Measurements from ENCODE around the gene MMP20.

DNA sequence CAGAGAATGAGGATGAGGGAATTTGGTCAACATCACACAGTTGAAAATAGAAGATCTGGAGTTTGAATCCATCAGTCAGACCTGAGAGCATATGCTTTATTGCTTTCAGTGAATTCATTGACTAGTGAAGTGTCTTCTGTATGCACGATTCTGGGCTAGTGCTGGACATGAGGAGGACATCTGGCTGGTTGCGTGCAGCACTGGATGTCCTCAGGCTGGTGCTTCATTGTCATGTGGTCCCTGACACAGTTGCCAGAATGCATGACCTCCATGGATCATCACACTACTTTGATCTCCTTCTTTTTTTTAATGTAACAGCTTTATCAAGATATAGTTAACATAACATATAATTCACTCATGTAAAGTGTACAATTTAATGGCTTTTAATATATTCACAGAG, 50.1 kb downstream of the MMP20 start:
- TF ChIP-seq, protein P1, sequence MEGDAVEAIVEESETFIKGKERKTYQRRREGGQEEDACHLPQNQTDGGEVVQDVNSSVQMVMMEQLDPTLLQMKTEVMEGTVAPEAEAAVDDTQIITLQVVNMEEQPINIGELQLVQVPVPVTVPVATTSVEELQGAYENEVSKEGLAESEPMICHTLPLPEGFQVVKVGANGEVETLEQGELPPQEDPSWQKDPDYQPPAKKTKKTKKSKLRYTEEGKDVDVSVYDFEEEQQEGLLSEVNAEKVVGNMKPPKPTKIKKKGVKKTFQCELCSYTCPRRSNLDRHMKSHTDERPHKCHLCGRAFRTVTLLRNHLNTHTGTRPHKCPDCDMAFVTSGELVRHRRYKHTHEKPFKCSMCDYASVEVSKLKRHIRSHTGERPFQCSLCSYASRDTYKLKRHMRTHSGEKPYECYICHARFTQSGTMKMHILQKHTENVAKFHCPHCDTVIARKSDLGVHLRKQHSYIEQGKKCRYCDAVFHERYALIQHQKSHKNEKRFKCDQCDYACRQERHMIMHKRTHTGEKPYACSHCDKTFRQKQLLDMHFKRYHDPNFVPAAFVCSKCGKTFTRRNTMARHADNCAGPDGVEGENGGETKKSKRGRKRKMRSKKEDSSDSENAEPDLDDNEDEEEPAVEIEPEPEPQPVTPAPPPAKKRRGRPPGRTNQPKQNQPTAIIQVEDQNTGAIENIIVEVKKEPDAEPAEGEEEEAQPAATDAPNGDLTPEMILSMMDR (IDR thresholded peaks at IDR 0.05): no peak
- TF ChIP-seq RNF2 (IDR thresholded peaks at IDR 0.05; ENCODE audit: borderline replicate concordance, low read depth): no peak
- TF ChIP-seq RAD21 (conservative IDR thresholded peaks at IDR 0.05 in 1 of 2, IDR thresholded peaks at IDR 0.05 in 1 of 2): no peak
- TF ChIP-seq, protein P2, sequence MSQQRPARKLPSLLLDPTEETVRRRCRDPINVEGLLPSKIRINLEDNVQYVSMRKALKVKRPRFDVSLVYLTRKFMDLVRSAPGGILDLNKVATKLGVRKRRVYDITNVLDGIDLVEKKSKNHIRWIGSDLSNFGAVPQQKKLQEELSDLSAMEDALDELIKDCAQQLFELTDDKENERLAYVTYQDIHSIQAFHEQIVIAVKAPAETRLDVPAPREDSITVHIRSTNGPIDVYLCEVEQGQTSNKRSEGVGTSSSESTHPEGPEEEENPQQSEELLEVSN (IDR thresholded peaks at IDR 0.05; ENCODE audit: borderline replicate concordance, low read depth): no peak
- TF ChIP-seq ZNF302 (CRISPR knock-in tag; IDR thresholded peaks at IDR 0.05): no peak
- TF ChIP-seq, protein P3, sequence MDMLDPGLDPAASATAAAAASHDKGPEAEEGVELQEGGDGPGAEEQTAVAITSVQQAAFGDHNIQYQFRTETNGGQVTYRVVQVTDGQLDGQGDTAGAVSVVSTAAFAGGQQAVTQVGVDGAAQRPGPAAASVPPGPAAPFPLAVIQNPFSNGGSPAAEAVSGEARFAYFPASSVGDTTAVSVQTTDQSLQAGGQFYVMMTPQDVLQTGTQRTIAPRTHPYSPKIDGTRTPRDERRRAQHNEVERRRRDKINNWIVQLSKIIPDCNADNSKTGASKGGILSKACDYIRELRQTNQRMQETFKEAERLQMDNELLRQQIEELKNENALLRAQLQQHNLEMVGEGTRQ (IDR thresholded peaks at IDR 0.05): no peak
- TF ChIP-seq, protein P4, sequence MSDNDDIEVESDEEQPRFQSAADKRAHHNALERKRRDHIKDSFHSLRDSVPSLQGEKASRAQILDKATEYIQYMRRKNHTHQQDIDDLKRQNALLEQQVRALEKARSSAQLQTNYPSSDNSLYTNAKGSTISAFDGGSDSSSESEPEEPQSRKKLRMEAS (IDR thresholded peaks at IDR 0.05): no peak
- TF ChIP-seq MYC (IDR thresholded peaks at IDR 0.05; ENCODE audit: borderline replicate concordance, low read length): no peak
- no peak for TF ChIP-seq EHMT2 (IDR thresholded peaks at IDR 0.05; ENCODE audit: low read depth)
- no peak for TF ChIP-seq POLR2A (IDR thresholded peaks at IDR 0.05; ENCODE audit: low read length)
- no peak for TF ChIP-seq ZC3H11A (IDR thresholded peaks at IDR 0.05)

Measured in A549 (cell line).